ENCODE results near the gene FRAT2. TPM values are rescaled to one million over a fixed set of nuclear protein-coding genes. Genes with fewer than 3 reads are reported as not detected.

FRAT2 gene
- total and polyA plus RNA-seq, 2 of the 13 experiments (the other 11 are each of a cell fraction or from before 2014, with no cell fraction given), result 7.2 to 14.1 TPM

DNA sequence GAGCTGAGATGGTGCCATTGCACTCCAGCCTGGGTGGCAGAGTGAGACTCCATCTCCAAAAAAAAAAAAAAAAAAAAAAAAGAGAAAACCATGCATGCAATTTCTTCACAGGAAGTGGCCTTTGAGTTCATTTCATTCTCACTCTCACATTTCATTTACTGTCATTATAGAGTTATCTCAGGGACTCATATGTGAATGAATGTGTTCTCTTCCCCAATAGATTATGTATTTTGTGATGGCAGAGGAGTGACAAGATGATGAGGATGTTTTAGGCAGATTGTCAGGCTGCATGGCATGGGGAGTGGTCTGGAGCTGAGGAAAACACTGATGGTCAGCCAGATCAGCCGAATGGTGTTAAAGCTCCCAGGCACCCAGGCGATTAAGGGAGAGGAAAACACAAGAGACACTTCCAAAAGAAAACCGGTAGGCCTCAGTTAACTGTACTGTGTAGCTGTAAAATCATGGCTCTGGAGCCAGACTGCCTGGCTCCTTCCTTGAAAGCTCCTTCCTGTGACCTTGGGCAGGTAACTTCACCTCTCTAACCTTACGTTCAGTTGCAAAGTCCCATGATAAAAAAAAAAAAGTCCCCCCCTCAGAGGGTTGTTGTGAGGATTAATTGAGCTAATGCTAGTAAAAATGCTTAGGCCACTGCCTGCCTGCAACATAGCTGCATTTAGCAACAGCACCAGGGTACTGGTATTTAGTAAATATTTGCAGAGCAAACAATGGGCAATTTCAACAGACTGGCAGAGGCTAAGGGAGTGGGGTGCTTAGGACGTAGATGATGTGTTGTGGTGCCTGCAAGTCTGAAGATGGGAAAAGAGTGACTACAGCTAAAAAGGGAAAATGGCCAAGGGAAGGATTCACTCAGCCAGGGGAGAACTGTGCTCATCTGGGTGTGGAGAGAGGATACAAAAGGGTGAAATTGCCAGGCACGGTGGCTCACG lies 6.9 kb downstream of the FRAT2 start (continued):
- TF ChIP-seq MLXIP (CRISPR knock-in tag; IDR thresholded peaks at IDR 0.05; ENCODE audit: borderline replicate concordance) (no peak), SMAD1 (CRISPR knock-in tag; IDR thresholded peaks at IDR 0.05; ENCODE audit: borderline replicate concordance, low read depth) (no peak), RBAK (CRISPR knock-in tag; IDR thresholded peaks at IDR 0.05) (peak; percentile 37; the same call in 1 of the 2 replicates), ZNF775 (CRISPR knock-in tag; IDR thresholded peaks at IDR 0.05; ENCODE audit: borderline replicate concordance) (no peak), KLF11 (CRISPR knock-in tag; IDR thresholded peaks at IDR 0.05) (no peak), ZNF232 (CRISPR knock-in tag; IDR thresholded peaks at IDR 0.05; ENCODE audit: borderline replicate concordance) (peak; percentile 55; the same call in 1 of the 2 replicates), GMEB2 (CRISPR knock-in tag; IDR thresholded peaks at IDR 0.05; ENCODE audit: low read depth) (no peak), YEATS2 (CRISPR knock-in tag; IDR thresholded peaks at IDR 0.05; ENCODE audit: borderline replicate concordance) (no peak), ZKSCAN5 (CRISPR knock-in tag; IDR thresholded peaks at IDR 0.05) (no peak), ZBED4 (CRISPR knock-in tag; IDR thresholded peaks at IDR 0.05; ENCODE audit: borderline replicate concordance) (no peak), HNRNPLL (IDR thresholded peaks at IDR 0.05; ENCODE audit: low read depth, low read length, poor library complexity, severe bottlenecking) (no peak), ZNF761 (CRISPR knock-in tag; conservative IDR thresholded peaks at IDR 0.05) (no peak; the same call in 1 of the 2 replicates), ZNF451 (CRISPR knock-in tag; IDR thresholded peaks at IDR 0.05) (no peak), ZFYVE20 (CRISPR knock-in tag; IDR thresholded peaks at IDR 0.05; ENCODE audit: borderline replicate concordance, low read depth) (no peak), MAZ (IDR thresholded peaks at IDR 0.05; ENCODE audit: borderline replicate concordance, low read depth, low read length) (peak; percentile 57; the same call in 1 of the 2 replicates), MAZ (CRISPR knock-in tag; IDR thresholded peaks at IDR 0.05; ENCODE audit: low read depth) (no peak), NFYB (CRISPR knock-in tag; IDR thresholded peaks at IDR 0.05) (no peak)
- TF ChIP-seq, protein P1, sequence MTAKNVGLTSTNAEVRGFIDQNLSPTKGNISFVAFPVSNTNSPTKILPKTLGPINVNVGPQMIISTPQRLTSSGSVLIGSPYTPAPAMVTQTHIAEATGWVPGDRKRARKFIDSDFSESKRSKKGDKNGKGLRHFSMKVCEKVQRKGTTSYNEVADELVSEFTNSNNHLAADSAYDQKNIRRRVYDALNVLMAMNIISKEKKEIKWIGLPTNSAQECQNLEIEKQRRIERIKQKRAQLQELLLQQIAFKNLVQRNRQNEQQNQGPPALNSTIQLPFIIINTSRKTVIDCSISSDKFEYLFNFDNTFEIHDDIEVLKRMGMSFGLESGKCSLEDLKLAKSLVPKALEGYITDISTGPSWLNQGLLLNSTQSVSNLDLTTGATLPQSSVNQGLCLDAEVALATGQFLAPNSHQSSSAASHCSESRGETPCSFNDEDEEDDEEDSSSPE (CRISPR knock-in tag; IDR thresholded peaks at IDR 0.05), result no peak; the same call in 1 of the 2 replicates
